GM10248 (cell line): ENCODE measurements around the gene YIPF5.

Source experiments
- CTCF ChIA-PET: fragments of 300-600 bp; sonication (Branson Sonifier 250); formaldehyde crosslinking; extraction: SDS; loops from one replicate; lab custom pipeline; 2021; ENCODE audit warnings: antibody characterized with exemption; lab: Yijun Ruan, JAX
- POLR2A ChIA-PET: fragments of 350-650 bp; sonication (Branson Sonifier 250); formaldehyde crosslinking; extraction: SDS; loops from one replicate; lab custom pipeline; 2020; ENCODE audit warnings: antibody characterized with exemption; lab: Yijun Ruan, JAX
- DNase-seq: peaks from one replicate; pipeline ENCODE4 v3.0.0; 2012; ENCODE audit errors: extremely low spot score
- TF ChIP-seq, protein P1 (sequence below): IDR thresholded peaks from 2 replicates; pipeline ENCODE4 v1.5.1; 2012; ENCODE audit warnings: mild to moderate bottlenecking, low read depth; ENCODE audit errors: extremely low read depth, missing control alignments, control extremely low read depth

The YIPF5 gene

GRCh38 chr5:144135113-144135762, 35.2 kb downstream of the YIPF5 start:
- POLR2A ChIA-PET: no interaction called here
- TF ChIP-seq, protein P1, sequence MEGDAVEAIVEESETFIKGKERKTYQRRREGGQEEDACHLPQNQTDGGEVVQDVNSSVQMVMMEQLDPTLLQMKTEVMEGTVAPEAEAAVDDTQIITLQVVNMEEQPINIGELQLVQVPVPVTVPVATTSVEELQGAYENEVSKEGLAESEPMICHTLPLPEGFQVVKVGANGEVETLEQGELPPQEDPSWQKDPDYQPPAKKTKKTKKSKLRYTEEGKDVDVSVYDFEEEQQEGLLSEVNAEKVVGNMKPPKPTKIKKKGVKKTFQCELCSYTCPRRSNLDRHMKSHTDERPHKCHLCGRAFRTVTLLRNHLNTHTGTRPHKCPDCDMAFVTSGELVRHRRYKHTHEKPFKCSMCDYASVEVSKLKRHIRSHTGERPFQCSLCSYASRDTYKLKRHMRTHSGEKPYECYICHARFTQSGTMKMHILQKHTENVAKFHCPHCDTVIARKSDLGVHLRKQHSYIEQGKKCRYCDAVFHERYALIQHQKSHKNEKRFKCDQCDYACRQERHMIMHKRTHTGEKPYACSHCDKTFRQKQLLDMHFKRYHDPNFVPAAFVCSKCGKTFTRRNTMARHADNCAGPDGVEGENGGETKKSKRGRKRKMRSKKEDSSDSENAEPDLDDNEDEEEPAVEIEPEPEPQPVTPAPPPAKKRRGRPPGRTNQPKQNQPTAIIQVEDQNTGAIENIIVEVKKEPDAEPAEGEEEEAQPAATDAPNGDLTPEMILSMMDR: no peak
- CTCF ChIA-PET: interaction anchor here (2.1 to 2.7 kb wide), 2 partner anchors 7 to 8 kb away, joined by 6 to 12 read pairs; no protein-coding TSS in a partner anchor
- no peak for DNase-seq

DNA sequence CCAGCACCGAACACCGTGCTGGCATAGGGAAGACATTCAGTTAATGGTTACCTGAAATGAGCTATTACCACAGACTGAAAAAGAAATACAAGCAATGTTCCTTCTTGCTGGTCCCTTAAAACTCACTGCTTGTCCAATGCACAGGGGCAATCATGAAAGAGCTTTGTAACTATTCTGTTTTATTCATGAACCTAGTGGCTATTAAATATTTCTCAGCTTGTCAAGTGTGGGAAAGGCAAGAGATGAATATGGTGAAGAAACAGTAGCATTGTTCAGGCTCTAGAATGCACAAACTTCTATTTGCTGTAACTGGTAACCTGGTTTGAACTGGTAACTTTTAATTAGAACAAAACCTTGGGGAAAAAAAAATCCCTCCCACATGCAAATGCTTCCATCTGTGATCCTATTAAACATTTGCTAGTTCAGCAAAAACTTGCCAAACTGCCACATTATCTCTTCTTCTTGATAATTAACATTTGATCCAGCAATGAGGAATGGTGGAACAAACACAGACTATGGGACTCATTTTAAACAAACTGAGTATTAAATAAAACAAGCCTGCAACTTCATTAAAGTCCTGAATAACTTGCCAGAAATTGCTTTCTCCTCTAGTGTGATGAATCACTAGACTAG, 36.1 kb downstream of the YIPF5 start:
- ChIA-PET CTCF (interaction anchor here (1.0 to 2.7 kb wide), 5 partner anchors 8 to 33 kb away, joined by 3 to 12 read pairs (median 8); no protein-coding TSS in a partner anchor), POLR2A (no interaction called here)
- TF ChIP-seq, protein P1: no peak
- no peak for DNase-seq

- ChIA-PET CTCF (interaction anchor here (1.0 to 2.7 kb wide), 8 partner anchors 9 to 70 kb away, joined by 3 to 12 read pairs (median 5); no protein-coding TSS in a partner anchor), POLR2A (no interaction called here)
- TF ChIP-seq, protein P1: no peak
- no peak for DNase-seq
These were observed 37.3 kb downstream of the YIPF5 start for GRCh38 chr5:144133050-144133633.

GRCh38 chr5:144131261-144131660, 39.2 kb downstream of the YIPF5 start:
- TF ChIP-seq, protein P1: no peak
- DNase-seq: no peak
- ChIA-PET CTCF (interaction anchor here (1.0 to 1.7 kb wide), 6 partner anchors 9 to 57 kb away, joined by 3 to 8 read pairs (median 4); no protein-coding TSS in a partner anchor), POLR2A (no interaction called here)

DNA sequence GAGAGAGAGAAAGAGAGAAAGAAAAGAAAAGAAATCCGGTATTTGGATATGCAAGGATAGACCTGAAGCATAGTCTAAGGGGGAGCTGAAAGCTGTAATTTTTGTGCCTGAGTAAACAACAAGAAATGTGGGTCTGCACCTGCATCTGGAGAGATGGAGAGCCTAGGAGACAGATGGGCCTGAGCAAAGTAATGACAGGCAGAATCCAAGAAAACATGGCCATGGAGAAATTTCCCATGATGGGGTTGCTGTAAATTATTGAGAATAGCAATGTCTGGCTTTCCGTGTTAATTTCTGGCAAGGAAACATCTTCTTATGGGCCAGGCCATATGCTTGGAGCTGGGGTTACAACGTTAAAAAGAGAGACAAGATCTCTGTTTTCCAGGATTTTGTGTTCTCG, 40.2 kb downstream of the YIPF5 start:
- no peak for DNase-seq
- ChIA-PET CTCF (interaction anchor here (1.4 to 1.7 kb wide), 3 partner anchors 12 to 36 kb away, joined by 3 to 8 read pairs (median 4); no protein-coding TSS in a partner anchor), POLR2A (no interaction called here)
- TF ChIP-seq, protein P1: no peak

DNA sequence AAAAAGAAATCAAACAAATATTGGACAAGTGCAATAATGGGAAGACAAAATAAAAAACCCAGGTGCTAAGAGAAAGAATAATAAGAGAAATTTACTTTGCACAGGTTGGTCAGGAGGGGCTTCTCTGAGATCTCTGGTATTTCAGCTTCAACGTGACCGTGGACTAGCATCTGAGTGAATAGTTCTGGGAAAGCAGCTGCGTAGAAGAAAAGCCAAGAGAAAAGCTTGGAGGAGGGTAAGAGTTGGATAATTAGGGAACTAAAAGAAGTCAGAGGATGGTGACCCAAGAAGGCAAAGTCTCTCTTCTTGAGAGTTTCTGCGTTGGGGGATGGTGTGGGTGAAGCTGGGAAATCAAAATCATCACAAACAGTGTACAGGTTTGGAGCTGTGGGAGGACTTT, 41.6 kb downstream of the YIPF5 start:
- ChIA-PET POLR2A (no interaction called here), CTCF (no interaction called here)
- no peak for DNase-seq
- TF ChIP-seq, protein P1: no peak
